ENCODE results near the gene BCL2. TPM values are rescaled to one million over a fixed set of nuclear protein-coding genes. Genes with fewer than 3 reads are reported as not detected.

The BCL2 gene
- total RNA-seq, 2 experiments from 2014 or later, result 66.0 to 88.9 TPM

DNA sequence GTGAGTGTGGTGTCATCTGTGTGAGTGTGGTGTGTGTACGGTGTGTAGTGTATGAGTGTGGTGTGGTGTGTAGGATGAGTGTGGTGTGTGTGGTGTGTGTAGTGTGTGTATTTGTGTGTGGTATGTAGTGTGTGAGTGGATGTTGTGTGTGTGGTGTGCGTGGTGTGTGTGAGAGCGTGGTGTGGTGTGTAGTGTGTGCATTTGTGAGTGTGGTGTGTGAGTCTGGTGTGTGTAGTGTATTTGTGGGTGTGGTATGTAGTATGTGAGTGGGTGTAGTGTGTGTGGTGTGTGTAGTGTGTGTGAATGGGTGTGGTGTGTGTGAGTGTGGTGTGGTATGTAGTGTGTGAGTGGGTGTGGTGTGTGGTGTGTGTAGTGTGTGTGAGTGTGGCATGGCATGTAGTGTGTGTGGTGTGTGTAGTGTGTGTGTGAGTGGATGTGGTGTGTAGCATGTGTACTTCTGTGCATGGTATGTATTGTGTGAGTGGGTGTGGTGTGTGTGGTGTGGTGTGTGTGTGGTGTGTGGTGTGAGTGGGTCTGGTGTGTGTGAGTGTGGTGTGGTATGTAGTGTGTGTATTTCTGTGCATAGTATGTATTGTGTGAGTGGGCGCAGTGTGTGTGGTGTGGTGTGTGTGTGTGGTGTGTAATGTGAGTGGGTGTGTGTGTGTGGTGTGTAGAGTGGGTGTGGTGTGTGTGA is 227.8 kb downstream of the BCL2 start:
- Mint-ChIP-seq H3K27me3 (no peaks in the 10 kb centered on the region), H3K36me3 (ENCODE audit: low read depth) (no peaks in the 10 kb centered on the region), H3K9me3 (ENCODE audit: low read depth) (no peaks in the 10 kb centered on the region), H3K4me3 (no peak overlapping the region), H3K4me1 (no peaks in the 10 kb centered on the region), H3K27ac (no peak overlapping the region)
- ATAC-seq (no peak), DNase-seq (no peak)
- intact Hi-C loops (cut with DNase I, micrococcal nuclease), result no loop called here
- CTCF ChIA-PET, result no interaction called here
- POLR2A ChIA-PET, result no interaction called here

DNA sequence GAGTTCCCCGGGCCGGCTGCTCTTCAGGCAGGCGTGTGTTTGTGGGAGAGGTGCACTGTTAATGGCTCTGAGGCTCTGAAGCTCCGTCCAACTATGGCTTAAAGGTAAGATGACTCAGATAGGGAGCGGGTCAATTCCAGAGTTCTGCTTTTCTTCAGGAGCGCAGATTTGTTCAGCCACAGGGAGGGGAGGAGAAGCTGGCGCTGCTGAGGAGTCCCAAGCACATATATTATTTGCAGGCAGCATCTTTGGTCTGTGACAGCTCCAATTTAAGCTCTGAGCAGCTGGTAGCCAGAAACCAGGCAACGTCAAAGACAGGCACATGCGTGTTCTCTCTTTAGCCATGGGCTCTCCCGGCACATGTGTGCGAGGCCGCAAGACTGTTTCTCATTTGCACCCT is 229.2 kb downstream of the BCL2 start:
- Mint-ChIP-seq H3K36me3 (ENCODE audit: low read depth) (no peaks in the 10 kb centered on the region), H3K27me3 (no peaks in the 10 kb centered on the region), H3K9me3 (ENCODE audit: low read depth) (no peaks in the 10 kb centered on the region), H3K4me1 (no peaks in the 10 kb centered on the region), H3K4me3 (no peak overlapping the region), H3K27ac (no peak overlapping the region)
- ATAC-seq (no peak), DNase-seq (no peak)
- CTCF ChIA-PET, result no interaction called here
- POLR2A ChIA-PET, result no interaction called here
- intact Hi-C loops (cut with DNase I, micrococcal nuclease), result no loop called here

DNA sequence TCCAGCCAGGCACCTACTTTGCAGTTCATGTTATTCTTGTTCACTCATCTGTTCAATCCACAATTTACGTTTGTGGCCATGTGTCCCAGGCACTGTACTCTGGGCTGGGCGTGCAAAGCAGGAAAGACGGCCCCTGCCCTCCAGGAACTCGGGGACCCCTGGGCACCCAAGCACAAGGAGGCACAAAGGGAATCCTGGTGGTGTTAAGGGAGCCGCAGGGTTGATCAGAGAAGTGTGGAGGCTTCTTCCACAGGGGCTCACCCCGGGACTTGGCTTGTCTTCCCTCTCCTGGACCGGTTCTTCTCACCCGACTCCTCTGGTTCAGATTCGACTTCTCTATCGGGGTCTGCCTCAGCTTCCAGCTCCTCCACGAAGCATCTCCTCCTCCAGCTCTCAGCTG is 230.5 kb downstream of the BCL2 start:
- H3K4me3 Mint-ChIP-seq, result no peak overlapping the region
- CTCF ChIA-PET, result no interaction called here

DNA sequence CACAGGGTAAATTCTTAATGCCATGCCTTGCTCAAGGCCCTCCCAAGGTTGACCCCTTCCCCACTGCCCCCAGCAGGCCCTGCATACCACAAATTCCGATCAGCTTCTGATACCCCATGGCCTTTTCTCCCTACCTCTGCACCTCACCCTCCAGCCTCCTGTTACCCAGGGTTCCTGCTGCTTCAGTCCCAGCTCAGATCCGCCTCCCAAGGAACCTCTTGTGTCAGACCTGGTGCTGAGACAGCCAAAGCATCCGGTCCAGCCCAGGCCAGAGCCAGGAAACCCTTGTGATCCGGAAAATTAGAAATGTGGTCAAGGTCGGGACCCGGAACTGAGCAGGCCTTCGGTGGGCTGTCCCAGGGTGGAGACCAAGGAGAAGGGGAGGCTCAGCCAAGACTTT is 231.3 kb downstream of the BCL2 start:
- Mint-ChIP-seq H3K4me3 (no peak overlapping the region), H3K27me3 (no peaks in the 10 kb centered on the region), H3K4me1 (peaks cover 3% of the 10 kb centered on the region), H3K9me3 (ENCODE audit: low read depth) (no peaks in the 10 kb centered on the region), H3K36me3 (ENCODE audit: low read depth) (no peaks in the 10 kb centered on the region), H3K27ac (no peak overlapping the region)
- CTCF ChIA-PET, result interaction anchor here (0.7 kb wide), 1 partner anchor 72 kb away, joined by 3 read pairs; no protein-coding TSS in a partner anchor
- POLR2A ChIA-PET, result interaction anchor here (0.8 kb wide), 1 partner anchor 223 kb away, joined by 3 read pairs; no protein-coding TSS in a partner anchor
- ATAC-seq, result no peak
- intact Hi-C loops (cut with DNase I, micrococcal nuclease), result no loop called here
- DNase-seq, result no peak

More for the DNA sequence above, 230.5 kb downstream of the BCL2 start:
- DNase-seq (no peak), ATAC-seq (no peak)
- Mint-ChIP-seq H3K4me1 (no peaks in the 10 kb centered on the region), H3K27ac (no peak overlapping the region), H3K27me3 (no peaks in the 10 kb centered on the region), H3K36me3 (ENCODE audit: low read depth) (no peaks in the 10 kb centered on the region), H3K9me3 (ENCODE audit: low read depth) (no peaks in the 10 kb centered on the region)
- intact Hi-C loops (cut with DNase I, micrococcal nuclease), result no loop called here
- POLR2A ChIA-PET, result no interaction called here

DNA sequence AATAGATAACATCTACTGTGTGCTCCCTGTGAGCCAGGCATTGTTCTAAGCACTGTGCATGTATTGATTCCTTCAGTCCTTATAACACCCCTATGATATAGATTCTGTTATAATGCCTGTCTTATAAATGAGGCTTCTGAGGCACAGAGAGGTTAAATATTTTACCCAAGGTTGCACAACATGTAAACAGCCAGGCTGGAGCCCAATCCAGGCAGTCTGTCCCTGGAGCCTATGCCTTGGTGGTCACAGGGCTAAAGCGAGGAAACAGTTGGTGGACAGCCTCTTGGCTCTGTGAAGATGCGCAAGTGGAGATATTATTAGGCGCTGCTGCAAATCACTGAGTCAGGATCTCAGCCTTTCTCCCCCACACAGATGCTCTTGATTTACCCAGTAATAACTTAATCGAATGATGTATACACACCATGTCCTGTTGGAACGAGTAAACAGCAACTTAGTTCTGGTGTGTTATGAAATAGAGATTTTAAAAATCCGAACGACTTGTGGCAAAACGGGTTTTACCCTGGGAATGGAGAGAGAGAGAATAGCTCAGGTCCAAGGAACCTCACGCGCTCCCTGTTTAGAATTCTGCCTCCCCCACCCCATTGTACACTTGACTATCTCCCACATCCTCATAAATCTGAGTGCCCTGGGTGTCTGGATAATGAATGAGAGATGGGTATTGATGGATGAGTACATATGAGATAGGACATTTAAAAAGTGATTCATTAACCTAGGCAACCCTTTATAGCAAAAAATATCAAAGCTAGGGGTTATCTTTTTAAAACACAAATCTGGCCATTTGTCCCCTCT is 231.9 kb downstream of the BCL2 start:
- ChIA-PET POLR2A (interaction anchor here (0.8 kb wide), 1 partner anchor 223 kb away, joined by 3 read pairs; no protein-coding TSS in a partner anchor), CTCF (interaction anchor here (0.7 kb wide), 1 partner anchor 71 kb away, joined by 3 read pairs; no protein-coding TSS in a partner anchor)
- H3K36me3 Mint-ChIP-seq (ENCODE audit: low read depth), result no peaks in the 10 kb centered on the region
- DNase-seq (no peak), ATAC-seq (no peak)
- H3K4me3 Mint-ChIP-seq, result no peak overlapping the region
- intact Hi-C loops (cut with DNase I, micrococcal nuclease), result no loop called here
- H3K27me3 Mint-ChIP-seq, result no peaks in the 10 kb centered on the region
- H3K4me1 Mint-ChIP-seq, result peaks cover 3% of the 10 kb centered on the region
- no peaks in the 10 kb centered on the region for H3K9me3 Mint-ChIP-seq (ENCODE audit: low read depth)
- no peak overlapping the region for H3K27ac Mint-ChIP-seq

DNA sequence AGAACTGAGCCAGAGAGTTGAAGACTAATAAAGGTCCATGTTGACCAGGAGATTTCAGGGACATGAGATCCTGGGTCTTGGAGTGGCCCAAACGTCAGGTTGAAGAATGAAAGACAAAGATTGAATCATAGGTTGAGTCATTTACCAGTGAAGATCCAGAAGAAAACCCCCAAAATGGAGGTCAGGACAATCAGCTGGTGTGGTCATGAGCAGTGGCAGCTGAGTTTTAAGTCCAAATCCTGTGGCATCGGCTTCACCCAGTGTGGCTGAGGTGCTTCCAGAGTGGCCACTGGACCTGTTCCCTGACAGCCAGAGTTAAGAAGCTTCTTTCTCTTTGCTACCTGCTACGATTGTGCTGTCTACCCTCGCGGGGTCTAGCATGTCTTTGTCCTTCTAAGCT is 234.0 kb downstream of the BCL2 start:
- Mint-ChIP-seq H3K27ac (no peak overlapping the region), H3K27me3 (no peaks in the 10 kb centered on the region), H3K4me1 (peaks cover 3% of the 10 kb centered on the region), H3K36me3 (ENCODE audit: low read depth) (no peaks in the 10 kb centered on the region), H3K9me3 (ENCODE audit: low read depth) (no peaks in the 10 kb centered on the region), H3K4me3 (no peak overlapping the region)
- ATAC-seq (peak; percentile 33), DNase-seq (no peak)
- ChIA-PET CTCF (interaction anchor here (0.7 kb wide), 1 partner anchor 60 kb away, joined by 3 read pairs; no protein-coding TSS in a partner anchor), POLR2A (no interaction called here)
- intact Hi-C loops (cut with DNase I, micrococcal nuclease), result loop anchor here in 1 of 2 experiments (2.0 kb wide), 1 partner anchor 27 kb away; no protein-coding TSS in a partner anchor

DNA sequence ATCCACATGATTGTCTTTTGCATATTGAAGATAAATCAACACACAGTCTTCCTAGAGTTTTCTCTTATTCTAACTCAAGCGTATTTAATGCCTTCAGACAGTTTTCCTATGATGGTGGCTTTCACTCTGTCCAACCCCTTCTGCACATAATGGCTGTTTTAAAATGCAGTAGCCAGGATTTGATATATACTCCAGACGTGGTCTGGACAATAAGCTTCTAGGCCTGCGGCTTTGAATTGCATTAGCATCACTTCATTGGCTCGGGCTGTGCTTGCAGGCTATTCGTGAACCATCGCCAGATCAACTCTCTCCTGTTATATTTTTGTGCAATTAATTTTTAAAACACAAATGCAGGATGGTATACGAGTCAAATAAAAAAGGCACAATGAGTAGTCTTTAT is 235.3 kb downstream of the BCL2 start:
- Mint-ChIP-seq H3K27ac (no peak overlapping the region), H3K4me1 (peaks cover 3% of the 10 kb centered on the region), H3K27me3 (no peaks in the 10 kb centered on the region), H3K9me3 (ENCODE audit: low read depth) (peaks cover 4% of the 10 kb centered on the region), H3K4me3 (no peak overlapping the region), H3K36me3 (ENCODE audit: low read depth) (peaks cover 4% of the 10 kb centered on the region)
- no peak for DNase-seq
- intact Hi-C loops (cut with DNase I, micrococcal nuclease), result loop anchor here in 1 of 2 experiments (2.0 kb wide), 1 partner anchor 29 kb away; no protein-coding TSS in a partner anchor
- ChIA-PET POLR2A (no interaction called here), CTCF (no interaction called here)
- no peak for ATAC-seq

DNA sequence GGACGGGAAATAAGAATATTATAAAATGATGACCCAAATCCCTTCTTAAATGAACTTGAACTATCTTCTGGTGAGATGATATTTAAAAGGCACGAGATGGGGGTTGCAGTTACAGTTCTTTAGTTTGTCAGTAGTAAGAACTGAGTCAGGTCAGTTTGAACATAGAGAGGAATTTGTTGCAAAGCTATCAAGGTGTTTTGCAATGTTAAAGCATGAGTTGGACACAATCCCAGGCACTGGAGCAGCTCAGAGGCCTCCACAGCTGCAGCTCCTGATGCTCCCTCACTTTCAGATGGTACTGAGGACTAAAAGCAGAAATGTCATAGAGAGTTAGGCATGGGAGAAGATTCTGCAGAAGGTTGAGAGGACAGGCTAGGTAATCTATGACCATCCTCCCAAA is 236.0 kb downstream of the BCL2 start:
- ChIA-PET CTCF (interaction anchor here (0.9 kb wide), 1 partner anchor 11 kb away, joined by 3 read pairs; no protein-coding TSS in a partner anchor), POLR2A (interaction anchor here (0.5 kb wide), 1 partner anchor 251 kb away, joined by 3 read pairs; no protein-coding TSS in a partner anchor)
- Mint-ChIP-seq H3K27me3 (no peaks in the 10 kb centered on the region), H3K36me3 (ENCODE audit: low read depth) (peaks cover 4% of the 10 kb centered on the region), H3K4me1 (peaks cover 3% of the 10 kb centered on the region), H3K4me3 (no peak overlapping the region), H3K9me3 (ENCODE audit: low read depth) (peaks cover 4% of the 10 kb centered on the region), H3K27ac (no peak overlapping the region)
- DNase-seq (no peak), ATAC-seq (no peak)
- intact Hi-C loops (cut with DNase I, micrococcal nuclease), result no loop called here

DNA sequence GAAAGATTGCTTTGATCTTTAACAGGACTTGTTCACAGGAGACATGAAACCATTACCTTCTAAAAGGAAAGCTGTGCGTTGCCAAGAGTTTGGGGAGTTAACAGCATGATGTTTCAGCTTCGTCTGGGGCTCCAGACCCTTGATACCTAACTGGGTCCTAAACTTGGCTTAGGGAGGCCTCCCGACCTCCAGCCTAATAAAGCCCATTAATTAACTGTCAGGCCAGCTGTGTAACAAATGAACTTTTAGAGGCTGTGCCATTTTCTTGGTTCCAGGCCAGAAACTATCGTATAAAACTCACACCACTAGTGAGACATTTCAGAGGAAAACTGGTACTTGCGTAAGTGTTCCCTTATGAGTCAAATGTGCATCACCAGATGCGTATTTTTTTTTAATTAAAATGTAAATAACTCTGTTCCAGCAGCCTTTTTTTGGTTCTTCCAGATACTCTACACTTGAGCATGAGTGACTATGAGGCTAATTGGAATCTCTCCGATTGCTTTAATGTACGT is 236.5 kb downstream of the BCL2 start:
- no peak for ATAC-seq
- peaks cover 4% of the 10 kb centered on the region for H3K36me3 Mint-ChIP-seq (ENCODE audit: low read depth)
- intact Hi-C loops (cut with DNase I, micrococcal nuclease), result no loop called here
- no peak overlapping the region for H3K27ac Mint-ChIP-seq
- ChIA-PET POLR2A (interaction anchor here (0.5 kb wide), 1 partner anchor 252 kb away, joined by 3 read pairs; no protein-coding TSS in a partner anchor), CTCF (interaction anchor here (0.6 to 1.5 kb wide), 4 partner anchors 11 to 29 kb away, joined by 3 to 5 read pairs (median 3); no protein-coding TSS in a partner anchor)
- no peak overlapping the region for H3K4me3 Mint-ChIP-seq
- peaks cover 4% of the 10 kb centered on the region for H3K9me3 Mint-ChIP-seq (ENCODE audit: low read depth)
- peaks cover 2% of the 10 kb centered on the region for H3K27me3 Mint-ChIP-seq
- DNase-seq, result no peak
- peaks cover 3% of the 10 kb centered on the region for H3K4me1 Mint-ChIP-seq

DNA sequence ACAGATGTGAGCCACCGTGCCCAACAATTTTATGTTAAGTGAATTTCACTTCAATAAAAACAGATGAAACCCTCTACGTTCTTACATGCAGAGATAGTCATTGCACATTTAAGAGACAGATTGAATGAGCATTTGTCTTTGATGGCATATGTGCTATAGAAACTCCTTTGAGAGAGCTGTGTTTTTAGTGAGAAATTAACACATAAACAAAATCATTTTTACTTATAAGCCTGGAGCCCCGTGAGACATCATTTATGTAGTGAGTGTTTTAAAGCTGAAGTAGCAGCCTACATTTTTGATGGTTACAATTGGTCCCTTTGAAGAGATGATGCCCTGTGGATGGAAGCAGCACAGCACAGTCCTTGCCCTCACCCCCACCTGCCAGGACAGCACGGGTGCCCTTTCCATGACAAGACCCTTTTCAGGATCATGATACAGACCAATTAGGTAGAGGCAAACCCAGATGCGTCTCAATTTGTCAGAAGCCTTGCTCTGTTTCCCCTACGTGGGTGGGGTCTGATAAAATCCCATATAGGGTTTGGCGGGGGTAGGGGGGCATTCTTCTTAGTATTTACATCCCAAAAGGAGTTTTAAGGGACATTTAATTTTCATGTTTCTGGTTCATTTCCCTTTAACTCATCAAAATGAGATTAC is 237.1 kb downstream of the BCL2 start:
- peaks cover 4% of the 10 kb centered on the region for H3K36me3 Mint-ChIP-seq (ENCODE audit: low read depth)
- ChIA-PET CTCF (interaction anchor here (0.6 to 1.5 kb wide), 4 partner anchors 12 to 66 kb away, joined by 3 to 5 read pairs (median 4); no protein-coding TSS in a partner anchor), POLR2A (no interaction called here)
- DNase-seq, result no peak
- H3K9me3 Mint-ChIP-seq (ENCODE audit: low read depth), result peaks cover 4% of the 10 kb centered on the region
- intact Hi-C loops (cut with DNase I, micrococcal nuclease), result no loop called here
- no peak for ATAC-seq
- H3K4me3 Mint-ChIP-seq, result no peak overlapping the region
- H3K27ac Mint-ChIP-seq, result no peak overlapping the region
- H3K4me1 Mint-ChIP-seq, result peaks cover 3% of the 10 kb centered on the region
- peaks cover 2% of the 10 kb centered on the region for H3K27me3 Mint-ChIP-seq

DNA sequence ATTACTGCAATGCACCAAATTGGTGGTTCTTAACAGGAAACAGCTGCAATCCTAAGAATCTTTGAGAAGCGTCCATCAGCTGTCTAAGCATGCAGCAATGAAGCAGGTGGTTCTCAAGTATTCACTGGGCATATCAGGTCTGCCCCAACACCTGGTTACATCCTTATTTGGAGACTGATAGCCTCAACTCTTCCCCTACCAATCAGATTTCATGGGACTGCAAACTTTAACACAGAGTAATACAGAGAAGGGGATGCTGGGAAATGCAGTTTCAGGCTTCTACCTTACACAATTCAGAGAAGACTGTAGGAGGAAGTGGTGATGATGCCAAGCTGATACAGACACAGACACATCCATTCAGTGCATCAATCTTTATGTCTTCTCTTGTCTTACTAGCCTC is 240.5 kb downstream of the BCL2 start:
- POLR2A ChIA-PET, result no interaction called here
- intact Hi-C loops (cut with DNase I, micrococcal nuclease), result no loop called here
- CTCF ChIA-PET, result interaction anchor here (0.8 kb wide), 1 partner anchor 56 kb away, joined by 4 read pairs; no protein-coding TSS in a partner anchor

More for the DNA sequence above, 240.5 kb downstream of the BCL2 start:
- Mint-ChIP-seq H3K36me3 (ENCODE audit: low read depth) (peaks cover 4% of the 10 kb centered on the region), H3K9me3 (ENCODE audit: low read depth) (peaks cover 4% of the 10 kb centered on the region), H3K27me3 (peaks cover 6% of the 10 kb centered on the region), H3K4me3 (no peak overlapping the region), H3K4me1 (peaks cover 10% of the 10 kb centered on the region), H3K27ac (no peak overlapping the region)
- ATAC-seq (peak; percentile 78), DNase-seq (no peak)

Data from activated CD4-positive, alpha-beta T cell treated with anti-CD3 and anti-CD28 coated beads for 36 hours (primary cell).